HG03439 (cell line): ENCODE measurements around the gene CTNNA2.

Experiments
- ATAC-seq: cut with Tn5 transposase; IDR thresholded peaks from one replicate; pipeline ENCODE4 v1.9.1; 2021; ENCODE audit warnings: mild to moderate bottlenecking, moderate library complexity; ENCODE audit not compliant: unreplicated experiment

CTNNA2 gene

GRCh38 chr2:79971807-79972206 lies 459.0 kb downstream of the CTNNA2 start:
- ATAC-seq = no peak

DNA sequence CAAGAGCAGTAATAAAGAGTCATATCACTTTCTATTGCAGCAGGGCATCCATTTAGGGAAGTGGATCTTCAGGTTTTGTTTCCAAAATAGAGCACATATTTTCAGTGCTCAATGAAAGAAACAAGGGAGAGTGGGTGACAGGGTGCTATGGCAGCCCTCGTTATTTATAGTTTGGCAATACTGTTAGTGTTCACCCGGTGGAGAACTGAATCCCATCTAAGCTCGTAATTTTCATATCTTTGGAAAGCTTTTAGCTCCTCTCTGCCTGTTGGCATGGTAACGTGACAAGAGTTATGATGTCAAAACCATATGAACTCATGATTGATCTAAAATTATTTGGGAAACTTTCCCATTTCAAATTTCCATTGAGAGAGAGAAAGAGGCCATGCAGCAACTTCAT lies 459.8 kb downstream of the CTNNA2 start:
- ATAC-seq = no peak

GRCh38 chr2:79975791-79976565 lies 463.1 kb downstream of the CTNNA2 start:
- no peak for ATAC-seq

GRCh38 chr2:79977792-79978191 lies 464.9 kb downstream of the CTNNA2 start:
- ATAC-seq = no peak

DNA sequence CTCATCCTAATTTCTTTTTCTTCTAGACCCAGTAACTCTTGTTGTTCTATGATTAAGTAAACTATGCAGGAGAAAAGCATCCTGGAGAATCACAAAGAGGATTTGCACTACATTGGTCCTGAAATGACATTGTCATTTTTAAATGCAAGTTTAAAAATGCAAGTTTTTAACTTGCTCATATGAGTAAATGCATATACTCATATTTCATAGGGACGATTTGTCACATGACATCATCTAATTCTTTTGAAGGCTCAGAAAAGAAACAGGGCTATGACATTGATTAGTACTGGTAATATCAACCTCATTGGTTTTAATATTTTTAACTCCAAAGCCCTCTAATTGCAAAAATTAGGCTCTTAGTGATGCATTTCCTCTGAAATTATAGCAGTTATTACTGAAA lies 467.3 kb downstream of the CTNNA2 start:
- no peak for ATAC-seq

DNA sequence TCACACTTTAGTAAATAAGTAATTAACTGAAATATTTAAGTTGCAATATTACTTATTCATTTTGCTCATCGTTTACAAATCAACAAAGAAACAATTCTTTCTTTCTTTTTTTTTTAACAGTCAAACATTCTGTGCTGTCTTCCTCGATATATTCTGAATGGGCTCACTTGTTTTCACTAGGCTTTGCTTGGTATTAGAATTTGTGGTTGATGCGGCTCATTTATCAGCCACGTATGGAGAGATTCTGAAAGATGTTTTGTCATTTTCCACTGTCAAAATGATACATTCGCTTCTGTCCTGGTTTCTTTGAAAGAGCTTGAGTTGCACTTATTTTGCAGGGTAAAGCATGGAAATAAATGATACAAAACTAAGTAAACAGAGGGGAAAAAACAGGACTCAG lies 468.0 kb downstream of the CTNNA2 start:
- ATAC-seq = no peak

DNA sequence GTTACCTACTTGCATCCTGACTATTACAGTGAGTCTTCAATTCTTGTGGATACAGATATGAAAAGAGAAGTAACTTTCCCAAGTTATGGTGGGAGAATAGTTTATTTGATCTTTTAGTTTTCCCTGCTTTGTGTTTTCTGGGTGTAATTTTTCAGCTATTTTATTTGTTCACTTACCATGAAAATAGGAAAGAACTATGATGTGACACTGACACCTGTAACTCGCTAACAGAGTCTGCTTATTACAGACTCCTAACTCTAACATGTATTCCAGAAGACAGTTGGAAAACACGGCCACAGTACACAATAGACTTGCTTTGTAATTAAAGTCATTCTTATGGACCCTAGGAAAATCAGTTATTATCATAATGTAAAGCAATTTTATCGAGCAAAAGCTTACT lies 468.5 kb downstream of the CTNNA2 start:
- no peak for ATAC-seq

DNA sequence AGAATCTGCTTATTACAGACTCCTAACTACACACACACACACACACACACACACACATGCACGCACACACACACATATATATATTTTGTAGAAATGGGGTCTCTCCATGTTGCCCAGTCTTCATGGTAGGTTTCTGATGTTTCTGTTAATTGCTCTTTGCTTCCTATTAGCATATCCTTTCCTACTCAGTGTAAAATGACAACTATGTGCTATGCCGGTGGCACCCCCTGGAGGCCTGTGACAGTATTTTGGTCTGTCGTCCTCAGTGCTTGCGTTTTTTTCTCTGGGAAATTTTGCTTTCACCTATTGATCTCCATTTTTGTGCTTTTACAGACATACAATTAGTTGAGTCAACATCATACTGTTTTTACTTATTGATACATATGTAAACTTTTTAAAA lies 469.6 kb downstream of the CTNNA2 start:
- ATAC-seq = no peak

- no peak for ATAC-seq
Measured at GRCh38 chr2:79984476-79984875, 471.6 kb downstream of the CTNNA2 start.

GRCh38 chr2:79985145-79985544 lies 472.3 kb downstream of the CTNNA2 start:
- ATAC-seq = no peak

DNA sequence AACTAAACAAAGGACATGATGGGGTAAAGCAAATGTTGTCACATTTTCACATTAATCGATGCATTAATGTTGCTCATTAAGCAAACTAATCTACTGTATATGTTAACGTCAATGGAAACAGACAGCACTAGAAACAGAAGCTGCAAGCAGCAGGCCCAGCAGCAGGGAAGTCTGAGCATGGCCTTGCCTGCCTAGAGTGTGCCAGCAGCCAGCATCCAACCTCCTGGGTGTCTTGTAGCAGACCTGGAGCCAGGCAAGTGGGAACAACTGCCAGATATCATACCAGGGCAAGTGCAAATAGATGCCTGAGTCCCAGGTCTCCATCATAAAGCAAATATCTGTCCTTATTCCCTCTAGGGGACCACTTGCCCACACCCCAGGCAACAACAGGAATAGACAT lies 472.7 kb downstream of the CTNNA2 start:
- ATAC-seq = no peak

- no peak for ATAC-seq
Measured at GRCh38 chr2:79993144-79993543, 480.3 kb downstream of the CTNNA2 start.

DNA sequence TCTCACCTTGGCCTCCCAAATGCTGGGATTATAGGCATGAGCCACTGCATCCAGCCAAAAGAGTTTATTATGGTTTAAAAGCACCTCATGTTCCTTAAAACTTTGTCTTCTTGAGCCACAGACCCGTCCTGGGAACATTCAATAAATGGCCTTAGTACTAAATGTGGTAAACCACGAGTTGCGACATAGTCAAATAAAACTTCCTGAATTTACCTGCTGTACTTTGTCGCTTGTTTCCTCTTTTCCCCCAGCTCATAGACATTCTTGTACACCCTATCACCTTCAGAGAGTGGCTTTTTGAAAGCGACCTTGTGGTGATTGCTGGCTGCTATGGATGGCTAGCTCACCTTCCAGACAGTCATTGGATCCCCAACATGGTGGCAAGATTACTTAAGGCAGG lies 481.3 kb downstream of the CTNNA2 start:
- no peak for ATAC-seq

- no peak for ATAC-seq
Measured at GRCh38 chr2:79994965-79995364, 482.1 kb downstream of the CTNNA2 start.

DNA sequence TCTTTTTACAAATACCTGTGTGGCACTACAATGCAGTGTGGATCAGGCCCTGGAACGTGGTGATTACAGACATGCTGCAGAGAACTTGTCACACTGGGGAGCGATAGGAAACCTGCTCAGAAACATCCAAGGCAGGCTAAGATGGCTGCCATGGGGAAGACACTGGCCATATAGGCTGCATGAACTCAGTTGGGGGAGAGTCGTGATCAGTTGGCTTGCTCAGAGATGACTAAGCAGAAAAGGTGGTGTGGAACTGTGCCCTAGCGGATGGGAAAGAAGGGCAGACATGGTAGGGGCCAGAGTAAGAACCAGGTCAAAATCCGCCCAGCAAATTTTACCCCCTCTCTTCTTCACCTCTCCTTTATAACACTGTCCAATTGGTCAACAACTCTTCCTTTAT lies 483.9 kb downstream of the CTNNA2 start:
- no peak for ATAC-seq

GRCh38 chr2:80001701-80002101 lies 488.9 kb downstream of the CTNNA2 start:
- no peak for ATAC-seq

GRCh38 chr2:80002112-80002511 lies 489.3 kb downstream of the CTNNA2 start:
- no peak for ATAC-seq

DNA sequence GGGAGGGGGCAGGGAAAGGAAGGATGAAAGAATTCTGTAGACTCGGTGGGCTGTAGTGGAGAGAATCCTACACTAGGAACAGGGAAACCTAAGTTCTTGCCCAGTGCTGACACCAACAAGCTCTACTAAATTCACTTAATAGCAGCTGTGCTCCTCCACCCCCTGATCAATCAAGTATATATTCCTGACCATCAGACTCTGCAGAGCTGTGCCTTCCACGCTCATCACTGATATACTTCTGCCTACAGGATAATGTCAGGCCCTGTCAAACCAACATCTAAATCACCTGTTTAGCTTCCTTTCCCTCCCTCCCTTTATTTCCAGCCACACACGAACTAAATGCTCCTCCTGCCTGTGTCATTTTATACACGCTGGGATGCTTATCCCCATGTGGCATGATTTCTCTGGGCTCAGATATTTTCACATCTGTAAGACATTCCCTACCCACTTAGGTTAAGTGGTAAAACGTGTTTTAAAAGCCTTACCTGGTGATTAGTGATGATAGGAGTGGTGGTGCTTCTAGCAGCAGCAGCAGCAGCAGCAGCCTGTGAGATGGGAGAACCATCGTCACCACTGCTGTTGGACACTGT lies 489.8 kb downstream of the CTNNA2 start:
- no peak for ATAC-seq

DNA sequence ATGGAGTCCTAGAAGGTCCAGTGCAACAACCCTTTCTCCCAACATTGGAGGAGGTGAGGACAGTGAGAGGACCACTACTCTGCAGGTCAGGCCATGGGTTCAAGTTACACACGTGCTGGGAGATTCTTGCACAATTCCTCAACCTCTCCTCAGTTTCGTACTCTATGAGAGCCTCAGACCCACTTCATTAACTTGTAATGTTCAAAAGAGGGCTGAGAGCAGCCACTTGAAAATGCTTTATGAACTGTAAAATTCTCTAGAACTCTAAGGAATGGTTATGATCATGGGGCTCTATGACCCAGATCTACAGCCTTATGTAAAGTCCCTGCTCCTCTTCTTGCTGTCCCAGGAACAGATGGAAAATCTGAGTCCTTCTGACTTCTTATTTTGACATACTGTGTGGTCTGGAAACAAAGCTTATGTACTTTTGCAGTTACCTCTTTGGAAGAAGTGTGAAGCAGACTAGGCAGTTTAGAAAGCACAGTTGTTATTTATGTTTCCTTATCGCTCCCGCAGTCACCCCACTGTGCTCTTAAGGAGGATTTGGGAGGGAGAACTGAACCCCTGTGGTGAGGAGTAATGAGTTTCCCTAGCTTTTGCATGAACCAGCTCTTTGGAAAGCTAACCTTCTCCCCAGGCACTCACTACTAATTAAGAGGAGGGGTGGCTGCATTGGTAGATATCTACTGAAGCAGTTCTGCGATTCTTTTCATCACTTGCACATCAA lies 495.1 kb downstream of the CTNNA2 start:
- no peak for ATAC-seq

- ATAC-seq = no peak
Measured at GRCh38 chr2:80008596-80008995, 495.7 kb downstream of the CTNNA2 start.

GRCh38 chr2:80009211-80009610 lies 496.4 kb downstream of the CTNNA2 start:
- ATAC-seq = no peak

DNA sequence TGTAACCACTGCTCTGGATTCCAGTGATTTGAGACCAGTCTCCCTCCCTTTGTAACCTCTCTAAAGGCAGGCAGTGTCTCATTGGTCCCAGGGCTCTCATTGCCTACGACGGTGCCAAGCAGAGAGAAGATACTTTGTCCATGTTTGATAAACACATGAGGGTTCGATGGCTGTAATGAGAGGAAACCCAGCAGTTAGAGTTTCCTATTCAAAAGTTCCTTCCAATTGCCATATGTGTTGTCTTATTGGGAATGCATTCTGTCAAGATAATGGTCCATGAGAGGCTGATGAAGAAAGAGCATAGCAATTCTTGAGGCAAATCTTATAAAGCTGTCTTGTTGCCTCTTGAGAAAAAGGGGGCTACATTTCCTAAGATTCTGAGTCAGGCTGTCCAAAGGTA lies 499.2 kb downstream of the CTNNA2 start:
- ATAC-seq = no peak
